CD4-positive, alpha-beta memory T cell (primary cell): Measurements from ENCODE around the gene COL4A6. TPM values are rescaled to one million over a fixed set of nuclear protein-coding genes. Genes with fewer than 3 reads are reported as not detected.
A peak's percentile ranks its signal among the peaks of the same experiment; 100 is the strongest.

Experiments used
- CTCF ChIA-PET: fragments of 350-600 bp; sonication (Branson Sonifier 250); formaldehyde crosslinking; loops from one replicate; lab custom pipeline; 2021; ENCODE audit warnings: inconsistent platforms; ENCODE audit not compliant: partially characterized antibody; lab: Charles Lee
- POLR2A ChIA-PET: fragments of 350-600 bp; sonication (Branson Sonifier 250); formaldehyde crosslinking; loops from one replicate; lab custom pipeline; 2021; ENCODE audit not compliant: partially characterized antibody; lab: Charles Lee
- DNase-seq, 5 donors: peaks; one replicate each; pipeline versions ENCODE4 v3.0.0 to v3.0.0-alpha.2; 2020 to 2022; ENCODE audit warnings: mixed read lengths in 1 of 5
- H3K27ac ChIP-seq: one replicate; pipeline ENCODE4 v1.7.0; 2013; ENCODE audit warnings: low read depth, low read length
- H3K27me3 ChIP-seq: 2 replicates; pipeline ENCODE4 v1.7.0; 2013; ENCODE audit warnings: mild to moderate bottlenecking, low read length, moderate library complexity; ENCODE audit not compliant: insufficient read depth
- H3K36me3 ChIP-seq: 2 replicates; pipeline ENCODE4 v1.7.0; 2013; ENCODE audit warnings: mild to moderate bottlenecking, low read length, moderate library complexity; ENCODE audit not compliant: insufficient read depth
- H3K4me1 ChIP-seq: 2 replicates; pipeline ENCODE4 v1.7.0; 2013; ENCODE audit warnings: mild to moderate bottlenecking, low read length, moderate library complexity; ENCODE audit not compliant: insufficient read depth
- H3K4me3 ChIP-seq, 2 donors: one replicate each; pipeline ENCODE4 v1.7.0; 2013; ENCODE audit warnings: low read length in 2 of 2, mild to moderate bottlenecking in 1 of 2
- H3K9me3 ChIP-seq, 2 donors: one replicate each; pipeline ENCODE4 v1.7.0; 2013; ENCODE audit warnings: low read length in 2 of 2, control low read depth in 1 of 2; ENCODE audit not compliant: control insufficient read depth in 1 of 2
- H3K27ac Mint-ChIP-seq, 7 donors: one replicate each; pipeline ENCODE4 v1.8.0; 2020 to 2021; ENCODE audit warnings: mixed read lengths in 7 of 7, mild to moderate bottlenecking in 6 of 7, inconsistent platforms in 3 of 7, moderate library complexity in 3 of 7
- H3K27me3 Mint-ChIP-seq, 2 donors: one replicate each; pipeline ENCODE4 v1.8.0; 2020 to 2021; ENCODE audit warnings: mixed read lengths in 2 of 2
- H3K36me3 Mint-ChIP-seq, 2 donors: one replicate each; pipeline ENCODE4 v1.8.0; 2020 to 2021; ENCODE audit warnings: mixed read lengths in 2 of 2, inconsistent platforms in 1 of 2, mild to moderate bottlenecking in 1 of 2
- H3K4me1 Mint-ChIP-seq, 4 donors: one replicate each; pipeline ENCODE4 v1.8.0; 2020 to 2021; ENCODE audit warnings: mixed read lengths in 4 of 4, mild to moderate bottlenecking in 1 of 4
- H3K4me3 Mint-ChIP-seq, 8 donors: one replicate each; pipeline ENCODE4 v1.8.0; 2020 to 2021; ENCODE audit warnings: mixed read lengths in 8 of 8, mild to moderate bottlenecking in 7 of 8, moderate library complexity in 6 of 8, inconsistent platforms in 3 of 8
- H3K9me3 Mint-ChIP-seq, 8 donors: one replicate each; pipeline ENCODE4 v1.8.0; 2020 to 2021; ENCODE audit warnings: mixed read lengths in 8 of 8, mild to moderate bottlenecking in 5 of 8, inconsistent platforms in 3 of 8, moderate library complexity in 1 of 8
- intact Hi-C: fragments of 100-400 bp; cut with micrococcal nuclease; formaldehyde crosslinking; loops from one replicate; pipeline ENCODE4 v1.15.1; 2023
- polyA plus RNA-seq, 2 donors: library from polyadenylated mRNA; unstranded; fragments of 300-500 nt; fragmentation: Illumina TruSeq; gene quantifications; one replicate each; pipeline ENCODE4 v1.2.3, GENCODE V29; 2021
- total RNA-seq, 2 experiments: library from RNA; stranded (reverse); gene quantifications; one replicate each; pipeline ENCODE4 v1.2.3, GENCODE V29; 2021

COL4A6 gene
- total and polyA plus RNA-seq, 4 experiments from 2014 or later = not detected

- Mint-ChIP-seq H3K36me3 (no peaks in the 10 kb centered on the region), H3K4me3 (no peak overlapping the region), H3K4me1 (no peaks in the 10 kb centered on the region), H3K9me3 (no peaks in the 10 kb centered on the region), H3K27ac (no peak overlapping the region), H3K27me3 (peaks cover 2 to 4% of the 10 kb centered on the region in 2 donors)
- Histone ChIP-seq H3K36me3 (no peaks in the 10 kb centered on the region), H3K4me3 (no peak overlapping the region), H3K4me1 (no peaks in the 10 kb centered on the region), H3K9me3 (no peaks in the 10 kb centered on the region), H3K27me3 (no peaks in the 10 kb centered on the region), H3K27ac (no peak overlapping the region)
- intact Hi-C loops = no loop called here
- POLR2A ChIA-PET = no interaction called here
- DNase-seq = no peak
- CTCF ChIA-PET = no interaction called here
Measured at GRCh38 chrX:108198420-108198819, 239.8 kb downstream of the COL4A6 start.

- Mint-ChIP-seq H3K27me3 (no peaks in the 10 kb centered on the region), H3K4me3 (no peak overlapping the region), H3K27ac (no peak overlapping the region), H3K4me1 (no peaks in the 10 kb centered on the region), H3K36me3 (no peaks in the 10 kb centered on the region), H3K9me3 (no peaks in the 10 kb centered on the region)
- ChIA-PET CTCF (no interaction called here), POLR2A (no interaction called here)
- Histone ChIP-seq H3K27me3 (no peaks in the 10 kb centered on the region), H3K27ac (no peak overlapping the region), H3K36me3 (no peaks in the 10 kb centered on the region), H3K4me3 (no peak overlapping the region), H3K4me1 (no peaks in the 10 kb centered on the region), H3K9me3 (no peaks in the 10 kb centered on the region)
- intact Hi-C loops = no loop called here
- DNase-seq = no peak
Measured at GRCh38 chrX:108186811-108187210, 251.4 kb downstream of the COL4A6 start.

- peaks cover 0 to 1% of the 10 kb centered on the region in 2 donors for H3K27me3 Mint-ChIP-seq
- intact Hi-C loops = no loop called here
- H3K27ac Mint-ChIP-seq = peak overlapping the region in 1 of 7 donors; percentile 51
Measured at GRCh38 chrX:108178143-108178498, 260.1 kb downstream of the COL4A6 start.

GRCh38 chrX:108177351-108178142, 260.7 kb downstream of the COL4A6 start:
- H3K27me3 Mint-ChIP-seq = peaks cover 0 to 1% of the 10 kb centered on the region in 2 donors
- H3K27ac Mint-ChIP-seq = peak overlapping the region in 1 of 7 donors; percentile 51
- H3K4me1 ChIP-seq = no peaks in the 10 kb centered on the region
- ChIA-PET POLR2A (no interaction called here), CTCF (no interaction called here)
- no peak overlapping the region for H3K27ac ChIP-seq
- no peak for DNase-seq
- H3K4me3 Mint-ChIP-seq = no peak overlapping the region
- H3K36me3 Mint-ChIP-seq = no peaks in the 10 kb centered on the region
- H3K9me3 ChIP-seq = no peaks in the 10 kb centered on the region
- no peaks in the 10 kb centered on the region for H3K27me3 ChIP-seq
- H3K9me3 Mint-ChIP-seq = no peaks in the 10 kb centered on the region
- no peaks in the 10 kb centered on the region for H3K36me3 ChIP-seq
- no peaks in the 10 kb centered on the region for H3K4me1 Mint-ChIP-seq
- intact Hi-C loops = no loop called here
- H3K4me3 ChIP-seq = no peak overlapping the region

More at GRCh38 chrX:108178143-108178498, 260.1 kb downstream of the COL4A6 start:
- no peak for DNase-seq
- Mint-ChIP-seq H3K4me1 (no peaks in the 10 kb centered on the region), H3K36me3 (no peaks in the 10 kb centered on the region), H3K4me3 (no peak overlapping the region), H3K9me3 (no peaks in the 10 kb centered on the region)
- no peaks in the 10 kb centered on the region for H3K36me3 ChIP-seq
- no peaks in the 10 kb centered on the region for H3K4me1 ChIP-seq
- ChIA-PET CTCF (no interaction called here), POLR2A (no interaction called here)
- H3K27me3 ChIP-seq = no peaks in the 10 kb centered on the region
- H3K4me3 ChIP-seq = no peak overlapping the region
- no peaks in the 10 kb centered on the region for H3K9me3 ChIP-seq
- H3K27ac ChIP-seq = no peak overlapping the region

GRCh38 chrX:108173874-108174273, 264.3 kb downstream of the COL4A6 start:
- H3K27me3 Mint-ChIP-seq = peaks cover 0 to 1% of the 10 kb centered on the region in 2 donors
- Histone ChIP-seq H3K4me1 (no peaks in the 10 kb centered on the region), H3K27ac (no peak overlapping the region), H3K4me3 (no peak overlapping the region), H3K27me3 (no peaks in the 10 kb centered on the region), H3K9me3 (no peaks in the 10 kb centered on the region), H3K36me3 (no peaks in the 10 kb centered on the region)
- peak overlapping the region in 1 of 7 donors; percentile 57 for H3K27ac Mint-ChIP-seq
- intact Hi-C loops = no loop called here
- ChIA-PET CTCF (no interaction called here), POLR2A (no interaction called here)
- H3K4me1 Mint-ChIP-seq = no peaks in the 10 kb centered on the region
- no peak overlapping the region for H3K4me3 Mint-ChIP-seq
- H3K36me3 Mint-ChIP-seq = no peaks in the 10 kb centered on the region
- DNase-seq = no peak
- H3K9me3 Mint-ChIP-seq = no peaks in the 10 kb centered on the region

- CTCF ChIA-PET = no interaction called here
- no peaks in the 10 kb centered on the region for H3K4me1 ChIP-seq
- no peak overlapping the region for H3K4me3 ChIP-seq
- Mint-ChIP-seq H3K4me3 (no peak overlapping the region), H3K27me3 (peaks cover 0 to 1% of the 10 kb centered on the region in 2 donors), H3K9me3 (no peaks in the 10 kb centered on the region), H3K4me1 (peaks cover 0 to 2% (median 0%) of the 10 kb centered on the region in 4 donors), H3K36me3 (no peaks in the 10 kb centered on the region), H3K27ac (no peak overlapping the region)
- no peaks in the 10 kb centered on the region for H3K27me3 ChIP-seq
- intact Hi-C loops = no loop called here
- H3K36me3 ChIP-seq = no peaks in the 10 kb centered on the region
- no peak for DNase-seq
- no peaks in the 10 kb centered on the region for H3K9me3 ChIP-seq
- POLR2A ChIA-PET = no interaction called here
- no peak overlapping the region for H3K27ac ChIP-seq
Measured at GRCh38 chrX:108171671-108172070, 266.6 kb downstream of the COL4A6 start.

GRCh38 chrX:108169768-108170167, 268.5 kb downstream of the COL4A6 start:
- Mint-ChIP-seq H3K36me3 (no peaks in the 10 kb centered on the region), H3K4me1 (peaks cover 0 to 2% (median 0%) of the 10 kb centered on the region in 4 donors), H3K27ac (no peak overlapping the region), H3K27me3 (peaks cover 0 to 1% of the 10 kb centered on the region in 2 donors), H3K4me3 (no peak overlapping the region), H3K9me3 (no peaks in the 10 kb centered on the region)
- Histone ChIP-seq H3K36me3 (no peaks in the 10 kb centered on the region), H3K9me3 (no peaks in the 10 kb centered on the region), H3K27me3 (no peaks in the 10 kb centered on the region), H3K4me3 (no peak overlapping the region), H3K4me1 (no peaks in the 10 kb centered on the region), H3K27ac (no peak overlapping the region)
- CTCF ChIA-PET = no interaction called here
- POLR2A ChIA-PET = no interaction called here
- intact Hi-C loops = no loop called here
- DNase-seq = no peak
